GM21737 (cell line): ENCODE measurements around the gene INPP5E.

Experiments used
- ATAC-seq: cut with Tn5 transposase; IDR thresholded peaks from one replicate; pipeline ENCODE4 v1.9.1; 2021; ENCODE audit warnings: mild to moderate bottlenecking, moderate library complexity; ENCODE audit not compliant: unreplicated experiment

INPP5E gene

DNA sequence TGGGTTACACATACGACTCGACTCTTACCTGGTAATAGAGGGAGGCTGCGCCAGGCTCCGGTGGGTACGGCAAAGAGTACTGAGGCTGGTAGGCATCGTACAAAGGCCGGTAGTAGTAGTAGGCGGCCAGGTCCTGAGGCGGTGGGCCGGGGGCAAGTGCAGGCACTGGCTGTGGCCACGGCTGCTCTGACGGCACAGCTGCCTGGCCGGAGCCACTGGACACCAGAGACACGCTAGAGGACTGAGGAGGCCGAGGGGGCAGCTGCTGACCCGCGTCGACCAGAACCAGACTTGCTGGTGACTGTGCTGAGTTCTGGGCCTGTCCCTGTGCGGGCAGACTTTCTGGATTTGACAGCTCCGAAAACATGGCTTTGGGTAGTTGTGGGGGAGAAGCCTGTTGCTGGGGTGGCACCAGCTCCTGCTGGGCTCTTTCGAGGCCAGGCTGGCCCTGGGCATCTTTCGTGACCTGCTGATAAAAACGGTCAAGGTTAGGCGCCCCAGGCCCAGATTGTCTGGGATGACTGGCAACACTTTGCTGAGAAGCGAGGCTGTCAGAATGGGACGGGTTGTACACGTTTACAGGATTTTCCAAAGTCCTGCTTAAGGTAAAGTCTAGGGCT is 34.5 kb upstream of the INPP5E start:
- no peak for ATAC-seq

DNA sequence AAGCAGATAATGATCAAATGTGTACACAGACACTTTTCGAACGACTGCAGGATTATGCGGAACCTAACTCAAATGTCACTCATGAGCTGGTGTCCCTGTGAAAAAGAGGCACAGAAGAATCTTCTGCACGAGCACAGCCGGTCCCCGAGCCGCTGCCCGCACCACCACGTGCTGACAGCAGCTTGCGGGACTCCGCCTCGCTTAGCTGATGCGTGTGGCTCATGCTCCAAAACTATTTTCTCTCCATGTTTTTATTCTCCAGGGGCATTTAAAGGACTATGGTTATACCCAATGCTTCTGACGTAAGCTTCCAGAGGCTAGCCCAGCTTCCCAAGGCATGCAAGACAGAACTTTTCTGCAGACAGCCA is 33.7 kb upstream of the INPP5E start:
- ATAC-seq = no peak

DNA sequence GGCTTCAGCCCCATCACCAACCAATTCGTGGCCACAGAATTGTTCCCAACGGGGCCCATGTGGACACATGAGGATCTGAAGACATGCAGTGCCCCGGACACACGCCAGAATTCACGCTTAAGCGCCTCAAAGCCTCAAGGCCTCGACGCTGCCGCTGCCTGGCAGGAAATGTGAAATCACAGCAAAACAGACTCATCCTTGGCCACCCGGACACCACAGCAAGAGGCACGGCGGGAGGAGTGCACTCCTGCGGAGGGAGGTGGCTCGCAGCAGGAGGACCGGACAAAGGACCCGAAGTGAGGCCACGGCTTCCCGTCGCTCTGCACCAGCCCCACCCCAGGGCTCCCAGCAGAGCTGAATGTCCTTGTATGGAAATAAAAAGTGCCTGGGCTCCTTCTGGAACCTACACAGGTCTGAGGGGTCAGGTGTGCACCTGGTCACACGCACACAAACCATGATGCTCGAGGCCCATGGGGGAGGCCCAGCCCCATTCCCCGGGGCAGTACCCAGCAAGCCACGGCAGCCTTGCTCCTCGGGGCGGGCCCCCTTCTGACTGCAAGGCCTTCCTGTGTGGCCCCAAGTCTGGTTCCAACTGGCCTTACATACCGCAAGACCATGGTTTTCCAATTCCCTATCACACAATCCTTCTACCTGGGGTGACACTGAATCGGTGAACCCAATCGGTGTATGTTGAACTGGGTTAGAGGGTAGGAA is 33.2 kb upstream of the INPP5E start:
- ATAC-seq = no peak

DNA sequence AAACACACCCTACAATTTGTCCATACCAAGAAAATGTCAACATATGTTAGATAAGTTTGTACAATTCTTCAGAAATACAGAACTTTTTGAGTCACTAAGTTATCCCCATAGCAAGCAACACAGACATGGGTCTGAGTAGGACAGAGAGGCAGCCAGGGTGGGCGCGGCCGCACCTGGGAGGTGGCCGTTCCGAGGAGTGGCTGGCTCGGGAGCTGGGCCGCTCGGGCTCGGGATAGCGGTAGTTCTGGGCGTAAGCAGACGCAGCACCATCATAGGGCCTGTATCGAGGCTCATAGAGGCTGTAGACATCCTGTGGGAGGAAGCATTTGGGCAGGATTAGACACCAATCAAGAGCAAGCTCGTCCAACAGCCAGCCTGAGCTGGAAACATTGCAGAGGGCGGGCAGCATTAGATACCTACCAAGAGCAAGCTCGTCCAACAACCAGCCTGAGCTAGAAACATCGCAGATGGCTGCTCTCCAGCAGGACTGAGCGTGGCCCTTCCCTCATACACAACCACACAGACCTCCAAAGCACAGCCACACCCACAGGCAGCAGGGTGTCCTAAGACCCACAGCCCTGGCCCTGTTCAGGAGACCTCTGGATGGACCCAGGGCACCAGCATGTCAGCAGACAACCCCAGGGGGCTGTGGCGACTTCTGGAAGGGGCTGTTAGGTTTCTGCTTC is 32.3 kb upstream of the INPP5E start:
- ATAC-seq = no peak

DNA sequence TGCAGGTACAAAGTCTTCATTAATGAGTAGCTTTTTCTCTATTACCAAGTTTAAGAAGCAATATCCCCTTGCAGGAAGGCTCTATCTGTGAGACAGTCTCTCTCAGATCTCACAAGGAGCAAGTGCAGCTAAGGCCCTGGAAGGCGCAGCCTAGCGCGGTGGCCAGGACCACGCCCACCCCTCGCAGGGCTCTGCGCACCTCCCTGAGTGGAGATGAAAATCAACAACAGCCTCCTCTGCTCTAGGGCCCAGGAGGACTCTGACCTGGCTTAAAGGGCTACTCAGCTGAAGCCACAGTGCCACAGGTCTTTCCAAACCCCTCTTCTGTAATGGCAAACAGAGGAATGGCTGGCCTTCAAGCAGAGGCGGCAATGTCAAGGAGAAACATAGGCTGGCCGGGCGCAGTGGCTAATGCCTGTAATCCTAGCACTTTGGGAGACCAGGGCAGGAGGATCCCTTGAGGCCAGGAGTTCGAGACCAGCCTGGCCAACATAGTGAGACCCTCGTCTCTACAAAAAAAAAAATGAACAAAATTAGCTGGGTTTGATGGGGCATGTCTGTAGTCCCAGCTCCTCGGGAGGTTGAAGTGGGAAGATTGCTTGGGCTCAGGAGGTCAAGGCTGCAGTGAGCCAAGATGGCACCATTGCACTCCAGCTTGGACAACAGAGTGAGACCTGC is 31.3 kb upstream of the INPP5E start:
- ATAC-seq = no peak

DNA sequence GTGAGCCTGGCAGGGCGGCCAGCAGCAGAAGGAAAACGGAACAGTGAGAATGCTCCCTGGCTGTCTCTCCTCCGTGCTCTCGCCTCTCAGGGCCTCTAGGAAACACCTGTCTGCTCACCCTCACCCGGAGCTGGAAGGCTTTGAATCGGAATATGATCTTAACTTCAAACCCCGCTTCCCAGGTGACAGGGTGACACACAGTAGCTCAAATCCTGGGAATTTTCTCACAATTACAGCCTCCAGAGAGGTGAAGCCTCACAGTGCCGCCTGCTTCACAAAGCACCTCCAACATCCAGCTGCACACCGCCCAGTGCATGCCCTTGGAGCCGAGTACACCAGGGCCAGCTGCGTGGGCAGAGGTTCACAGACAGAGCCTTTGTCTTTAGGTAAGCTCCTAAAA is 30.7 kb upstream of the INPP5E start:
- ATAC-seq = no peak

DNA sequence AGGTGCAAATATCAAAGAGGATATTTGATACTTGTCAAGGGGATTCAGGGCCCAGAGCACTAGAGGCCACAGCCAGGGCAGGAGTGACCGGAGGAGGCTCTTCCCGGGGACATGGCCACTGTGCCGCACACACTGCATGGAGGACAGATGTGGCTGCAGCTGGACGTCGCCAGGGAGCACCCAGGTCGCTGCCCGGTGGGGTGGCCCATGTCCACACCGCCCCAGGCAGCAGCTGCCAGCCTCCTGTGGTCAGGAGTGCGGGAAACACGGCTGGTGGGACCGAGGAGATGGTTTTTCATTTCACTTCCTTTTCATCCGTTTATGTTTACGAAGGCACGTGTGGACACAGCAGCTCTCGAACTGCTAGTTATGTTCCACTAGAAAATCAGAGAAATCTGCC is 28.1 kb upstream of the INPP5E start:
- ATAC-seq = no peak

DNA sequence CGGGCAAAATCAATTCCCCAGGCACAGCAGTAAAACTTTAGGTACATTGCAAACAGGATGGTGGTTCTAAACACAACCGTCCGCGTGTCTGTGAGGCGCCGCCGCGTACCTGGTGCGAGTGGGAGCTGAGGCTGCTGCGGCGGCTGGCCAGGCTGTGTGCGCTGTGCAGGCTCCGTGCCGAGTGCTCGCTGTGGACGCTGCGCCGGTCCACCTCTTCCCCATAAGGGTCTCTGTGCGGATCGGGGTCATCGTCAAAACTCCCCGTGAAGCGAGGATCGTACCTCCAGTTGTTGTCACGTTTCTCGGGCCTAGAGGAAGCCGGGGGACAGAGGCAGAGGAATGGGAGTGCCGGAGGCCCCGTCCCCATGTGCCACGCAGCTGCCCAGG is 26.5 kb upstream of the INPP5E start:
- ATAC-seq = no peak

DNA sequence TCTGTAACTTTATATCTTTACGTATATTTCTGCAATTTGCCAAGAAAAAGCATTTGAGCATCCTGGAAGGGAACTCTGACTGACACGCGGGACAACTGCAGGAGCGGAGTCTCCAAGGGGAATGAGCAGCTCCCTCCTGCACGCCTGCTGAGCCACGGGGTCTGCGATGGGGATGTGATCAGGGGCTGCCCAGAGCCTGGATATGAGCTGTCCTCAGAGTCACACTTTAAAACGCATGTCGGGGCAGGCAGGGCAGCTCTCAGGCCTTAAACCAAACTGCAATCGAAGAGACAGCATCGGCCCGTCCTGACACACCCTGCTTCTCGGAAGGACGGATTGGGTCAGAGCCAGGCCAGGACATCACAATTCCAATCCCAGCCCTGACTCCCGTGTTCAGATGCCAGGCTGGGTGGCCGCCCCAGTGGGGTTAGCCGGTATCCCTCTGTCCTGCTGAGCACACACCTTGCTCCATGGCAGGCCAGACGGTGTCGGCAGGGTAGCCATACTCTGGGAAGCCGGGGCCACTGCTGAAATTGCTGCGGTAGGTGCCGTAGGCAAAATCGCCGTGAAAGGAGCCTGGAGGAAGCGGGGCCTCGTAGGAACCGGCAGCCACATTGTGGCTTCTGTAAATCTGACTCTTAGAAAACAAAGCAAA is 26.0 kb upstream of the INPP5E start:
- ATAC-seq = no peak

DNA sequence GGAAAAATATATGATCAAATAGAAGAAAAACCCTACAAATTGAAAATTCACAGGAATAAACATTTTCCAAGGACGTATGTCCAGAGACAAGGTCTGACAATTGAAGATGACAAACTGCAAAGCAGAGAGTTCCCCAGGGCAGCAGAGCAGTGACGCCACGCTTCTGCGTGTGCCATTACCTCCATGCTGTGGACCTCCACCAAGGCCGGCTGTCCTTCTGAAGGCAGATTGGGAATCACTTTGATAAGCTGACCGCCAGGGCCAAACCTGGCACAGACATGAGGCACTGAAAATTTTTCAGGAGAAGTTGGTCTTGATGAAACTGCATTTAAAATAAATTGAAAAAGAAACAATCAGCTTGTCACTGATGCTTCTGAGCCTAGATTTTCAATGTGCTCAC is 24.6 kb upstream of the INPP5E start:
- ATAC-seq = no peak

DNA sequence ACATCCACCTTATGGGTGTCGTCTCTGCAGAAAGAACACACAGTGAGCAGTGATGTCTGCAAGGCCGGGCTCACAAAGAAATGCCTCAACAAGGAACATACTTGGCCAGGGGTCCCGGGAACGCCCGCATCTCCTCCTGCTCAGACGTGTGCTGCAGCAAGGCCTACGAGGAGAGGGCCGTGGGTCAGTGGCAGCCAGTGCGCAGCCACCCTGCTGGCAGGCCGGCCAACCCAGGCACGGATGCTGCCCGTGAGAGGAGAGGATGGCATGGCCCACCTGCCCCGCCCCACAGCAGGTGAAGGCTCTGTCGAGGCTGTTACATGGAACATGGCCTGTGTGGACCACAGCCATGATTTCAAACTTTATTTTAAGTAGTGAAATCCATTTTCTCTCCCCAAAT is 23.9 kb upstream of the INPP5E start:
- no peak for ATAC-seq

DNA sequence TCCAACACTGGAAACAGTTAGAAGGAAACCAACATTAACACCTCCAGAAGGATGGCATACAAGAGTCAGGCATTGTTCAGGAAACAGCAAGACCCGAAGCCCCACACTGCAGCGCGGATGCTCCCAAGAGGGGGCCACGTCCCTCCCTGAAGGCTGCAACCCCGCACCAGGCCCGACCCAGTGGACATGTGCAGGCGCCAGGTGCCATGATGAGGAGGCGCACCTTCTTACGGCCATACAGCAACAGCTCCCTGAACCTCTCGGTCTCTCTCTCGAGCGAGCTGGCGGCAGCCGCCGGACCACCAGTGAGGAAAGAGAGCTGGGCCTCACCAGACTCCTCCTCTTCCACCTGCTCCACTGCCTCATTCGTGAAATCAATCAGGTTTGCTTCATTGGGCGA is 23.0 kb upstream of the INPP5E start:
- no peak for ATAC-seq

DNA sequence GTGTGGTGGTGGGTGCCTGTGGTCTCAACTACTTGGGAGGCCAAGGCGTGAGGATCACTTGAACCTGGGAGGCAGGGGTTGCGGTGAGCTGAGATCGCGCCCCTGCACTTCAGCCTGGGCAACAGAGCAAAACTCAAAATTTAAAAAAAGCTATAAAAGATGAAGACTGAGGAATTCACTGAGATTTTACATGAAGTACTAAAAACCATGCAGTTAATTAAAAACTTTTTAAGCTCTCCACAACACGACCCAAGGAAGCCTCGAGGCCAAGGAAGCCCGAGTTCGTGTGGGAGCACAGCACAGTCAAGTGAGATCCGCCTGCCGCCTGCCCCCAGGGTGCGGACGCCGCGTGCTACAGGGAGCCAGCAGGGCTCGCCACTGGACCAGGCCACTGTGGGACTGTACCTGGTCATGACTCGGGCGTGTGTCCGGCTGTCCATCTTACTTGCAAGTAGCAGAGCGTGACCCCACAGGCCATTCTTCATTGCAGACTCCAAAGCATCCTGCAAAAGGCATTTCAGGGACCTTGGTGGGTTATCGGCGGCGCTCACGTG is 21.2 kb upstream of the INPP5E start:
- ATAC-seq = no peak

DNA sequence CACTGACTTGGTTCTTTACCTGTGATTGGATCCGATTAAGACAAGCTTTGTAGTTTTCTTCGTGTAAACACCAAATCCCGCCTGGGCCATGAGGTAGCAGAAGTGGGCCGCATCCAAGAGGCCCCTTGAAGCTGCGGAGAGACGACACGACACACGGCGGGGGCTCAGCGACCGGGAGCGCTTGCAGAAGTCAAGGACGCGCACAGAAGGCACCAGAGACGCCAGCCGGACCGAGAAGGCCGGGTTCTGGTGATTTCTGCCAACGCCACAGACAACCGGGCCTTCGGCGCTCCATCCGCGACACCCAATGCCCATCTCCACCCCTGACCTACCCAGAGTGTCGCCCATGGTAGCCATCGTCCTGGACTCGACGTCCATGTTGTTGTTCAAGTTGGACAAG is 19.8 kb upstream of the INPP5E start:
- ATAC-seq = no peak

DNA sequence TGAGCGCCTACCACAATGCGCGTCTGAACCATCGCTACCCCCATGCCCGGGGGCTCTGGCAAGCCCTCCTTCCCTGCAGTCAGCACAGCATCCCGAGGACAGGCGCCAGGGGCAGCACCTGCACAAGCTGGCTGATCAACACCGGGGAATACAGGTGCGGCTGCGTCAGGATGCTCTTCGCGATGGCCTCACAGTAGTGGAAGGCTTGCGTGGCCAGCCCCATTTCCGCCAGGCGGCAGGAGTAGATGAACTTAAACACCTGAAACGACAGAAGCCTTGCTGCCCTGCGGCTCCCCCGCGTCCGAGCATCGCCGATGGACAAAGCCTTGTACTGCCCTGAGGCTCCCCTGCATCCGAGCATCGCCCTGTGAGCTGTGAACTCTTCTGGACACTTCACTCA is 17.7 kb upstream of the INPP5E start:
- ATAC-seq = no peak

DNA sequence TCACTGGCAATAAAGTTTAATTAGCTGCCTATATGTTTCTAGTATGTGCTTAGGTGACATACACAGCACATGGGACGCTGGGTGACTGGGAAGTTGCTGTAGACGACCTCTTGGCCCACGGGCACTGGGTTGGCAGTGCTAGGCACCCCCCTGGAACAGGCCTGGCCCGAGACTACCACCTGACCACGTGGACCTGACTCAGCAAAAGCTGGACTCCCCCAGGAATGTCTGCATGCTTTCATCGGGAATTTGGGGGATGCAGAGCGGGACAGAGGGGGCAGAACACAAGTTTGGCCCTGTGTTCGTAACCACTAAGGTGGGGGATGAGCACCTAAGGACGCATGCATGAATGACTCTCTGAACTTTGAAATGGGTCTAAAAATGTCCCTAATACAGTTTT is 16.6 kb upstream of the INPP5E start:
- no peak for ATAC-seq

DNA sequence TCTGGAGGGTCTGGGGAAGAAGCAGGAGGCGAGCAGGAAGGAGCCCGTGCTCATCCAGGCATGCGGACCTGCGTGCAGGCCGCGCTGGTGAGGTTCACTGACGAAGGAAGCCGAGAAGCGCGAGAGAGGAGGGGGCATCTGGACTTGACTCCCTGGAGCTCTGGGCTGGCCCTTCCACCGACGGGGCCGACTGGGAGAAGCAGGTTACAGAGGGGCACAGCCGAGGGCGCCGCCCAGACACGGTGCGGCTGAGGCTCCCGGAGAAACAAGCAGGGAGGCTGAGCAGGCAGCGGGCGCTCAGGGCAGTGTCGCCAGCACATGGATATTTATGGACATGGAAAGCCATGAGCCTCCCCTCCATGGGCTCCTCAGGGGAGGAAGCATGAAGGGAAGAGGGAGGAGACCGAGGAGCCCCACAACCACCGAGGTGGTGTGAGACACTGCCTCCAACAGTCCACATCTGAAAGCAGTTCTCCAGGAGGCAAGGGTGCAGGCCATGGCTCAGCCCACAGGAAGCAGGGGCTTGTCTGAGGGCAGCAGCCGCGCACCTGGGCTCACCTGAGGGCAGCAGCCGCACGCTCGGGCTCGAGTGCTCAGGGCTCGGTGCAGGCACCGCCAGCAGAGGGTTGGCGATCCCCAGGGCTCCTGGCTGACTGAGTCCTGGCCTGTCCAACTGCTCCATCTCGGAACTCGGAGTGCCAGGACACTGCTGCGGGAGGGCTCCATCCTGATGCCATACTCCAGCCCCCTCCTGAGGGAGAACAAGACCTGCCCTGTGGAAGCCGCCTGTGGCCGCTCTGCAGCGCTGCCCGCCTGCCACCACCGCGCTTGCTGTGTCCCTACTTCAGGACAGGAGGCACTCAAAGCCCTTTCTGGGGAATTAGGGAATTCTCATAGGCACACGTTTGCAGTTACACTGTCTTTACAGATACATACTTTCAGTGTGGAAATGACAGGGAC is 15.7 kb upstream of the INPP5E start:
- no peak for ATAC-seq

DNA sequence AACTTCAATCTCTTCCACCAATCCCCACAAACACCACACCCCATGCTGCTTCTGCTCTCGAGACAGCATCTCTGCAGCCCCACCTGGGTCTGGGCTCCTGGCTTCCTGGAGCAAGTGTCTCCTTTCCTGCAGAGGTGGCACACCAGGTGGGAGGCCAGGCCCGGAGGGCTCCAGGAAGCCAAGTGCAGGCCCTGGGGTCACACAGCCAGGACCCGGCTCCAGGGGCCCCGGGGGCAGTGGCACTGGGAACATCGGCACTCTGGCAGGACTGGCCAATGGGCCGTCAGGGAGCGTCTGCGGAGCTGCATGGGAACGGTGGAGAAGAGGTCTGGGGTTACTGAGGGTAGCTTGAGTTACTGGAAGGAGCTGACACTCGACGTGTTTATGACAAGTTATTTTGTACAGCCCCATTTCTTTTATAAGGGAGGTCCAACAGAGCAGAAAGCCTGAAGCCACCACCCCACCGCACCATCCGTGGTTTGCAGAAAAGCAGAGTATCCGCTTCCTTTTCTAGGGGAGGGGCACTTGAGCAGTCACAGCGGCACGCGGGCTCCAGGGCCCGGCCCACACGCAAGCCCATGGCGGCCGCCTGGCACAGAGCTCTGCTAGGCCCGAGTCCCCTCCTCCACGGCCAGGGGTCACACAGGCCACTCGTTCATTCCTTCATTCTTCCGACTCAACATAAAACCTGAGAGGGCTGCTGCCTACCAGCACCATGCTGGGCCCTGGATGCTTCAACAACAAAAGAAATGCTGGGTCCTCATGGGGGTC is 14.6 kb upstream of the INPP5E start:
- ATAC-seq = no peak

DNA sequence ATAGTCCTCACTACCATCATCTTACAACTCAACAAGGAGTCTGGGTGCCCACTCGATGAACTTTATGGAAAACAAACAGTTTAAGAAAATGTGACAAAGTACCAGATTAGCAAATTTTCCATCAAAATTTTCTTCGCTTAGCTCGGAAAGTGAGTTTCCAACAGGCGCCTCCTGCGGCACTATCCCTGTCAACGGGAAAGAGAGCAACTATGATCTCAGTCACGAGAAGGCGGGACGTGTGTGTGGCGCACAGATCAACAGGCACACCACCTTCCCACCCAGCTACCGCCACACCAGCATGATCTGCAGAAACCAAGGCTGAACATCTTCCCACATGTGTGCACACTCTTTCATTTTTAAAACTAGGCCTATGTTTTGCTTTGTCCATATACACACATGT is 13.7 kb upstream of the INPP5E start:
- ATAC-seq = no peak
